NCI-H187 (cell line): Measurements from ENCODE around the gene LINGO1.

Source experiments
- DNase-seq, 2 experiments: peaks; one replicate each; lab custom pipeline; 2025; lab: John Stamatoyannopoulos, UW

LINGO1 gene

DNA sequence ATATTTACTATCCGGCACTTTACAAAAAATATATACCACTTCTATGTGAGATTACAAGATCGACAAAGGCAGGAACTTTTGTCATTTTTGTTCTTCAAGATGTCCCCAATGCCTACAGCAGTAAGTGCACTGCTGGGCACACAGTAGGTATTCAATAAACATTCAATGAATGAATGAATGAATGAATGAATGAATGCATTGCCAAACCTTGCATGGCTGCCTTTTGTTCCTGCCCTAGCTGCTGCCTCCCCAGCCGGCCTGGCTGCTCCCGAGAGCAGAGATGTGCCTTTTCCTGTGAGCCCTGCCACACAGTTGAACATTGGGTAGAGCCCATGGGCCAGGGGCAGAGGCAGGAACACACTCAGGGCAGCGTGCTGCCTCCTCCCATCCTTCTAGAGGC, 37.5 kb downstream of the LINGO1 start:
- no peak for DNase-seq

DNA sequence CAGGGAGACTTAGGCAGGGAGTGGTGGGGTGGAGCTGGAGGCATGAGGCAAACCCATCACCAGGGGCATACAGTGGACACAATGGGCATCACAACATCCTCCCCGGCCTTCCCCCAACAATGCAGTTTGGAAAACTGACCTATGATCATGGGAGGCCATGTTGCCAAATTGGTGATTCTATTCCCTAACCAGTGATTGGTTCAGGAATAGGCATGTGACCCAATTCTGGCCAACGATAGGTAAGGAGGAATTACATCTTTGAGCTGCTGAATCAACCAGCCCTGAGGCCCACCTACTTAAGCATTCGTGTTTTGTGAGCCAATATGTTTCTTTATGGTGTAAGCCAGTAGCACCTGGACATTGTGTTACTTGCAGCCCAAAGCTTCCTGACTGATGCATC, 40.0 kb downstream of the LINGO1 start:
- DNase-seq = no peak

DNA sequence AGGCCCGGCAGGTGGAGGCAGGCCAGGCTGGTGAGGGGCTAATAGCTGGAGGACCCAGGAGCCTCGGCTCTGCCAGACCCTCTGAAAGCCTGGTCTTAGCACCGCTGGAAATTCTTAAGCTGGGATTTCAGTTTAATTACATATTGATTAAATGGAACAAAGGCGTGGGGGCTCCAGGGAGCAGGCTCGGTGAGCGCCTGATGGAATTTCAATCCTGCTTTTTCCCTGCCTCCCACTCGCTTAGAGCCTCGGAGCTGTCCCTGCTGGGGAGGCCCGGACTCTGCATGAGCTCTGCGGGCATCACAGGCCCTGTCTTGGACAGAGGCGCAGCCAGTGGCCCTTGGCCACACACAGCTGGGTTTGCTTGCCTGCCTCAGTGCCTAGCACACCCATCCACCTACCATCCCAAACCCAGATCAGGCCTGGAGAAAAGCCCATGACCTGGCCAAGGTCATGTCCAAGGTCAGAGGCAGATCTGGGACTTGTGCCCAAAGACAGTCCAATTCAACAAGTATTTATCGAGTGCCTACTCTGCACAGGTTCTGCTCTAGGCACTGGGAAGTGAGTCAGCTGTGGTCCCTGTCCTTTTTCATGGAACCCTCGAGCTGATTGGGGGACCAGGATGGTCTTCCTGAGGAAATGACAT, 40.6 kb downstream of the LINGO1 start:
- DNase-seq = no peak

DNA sequence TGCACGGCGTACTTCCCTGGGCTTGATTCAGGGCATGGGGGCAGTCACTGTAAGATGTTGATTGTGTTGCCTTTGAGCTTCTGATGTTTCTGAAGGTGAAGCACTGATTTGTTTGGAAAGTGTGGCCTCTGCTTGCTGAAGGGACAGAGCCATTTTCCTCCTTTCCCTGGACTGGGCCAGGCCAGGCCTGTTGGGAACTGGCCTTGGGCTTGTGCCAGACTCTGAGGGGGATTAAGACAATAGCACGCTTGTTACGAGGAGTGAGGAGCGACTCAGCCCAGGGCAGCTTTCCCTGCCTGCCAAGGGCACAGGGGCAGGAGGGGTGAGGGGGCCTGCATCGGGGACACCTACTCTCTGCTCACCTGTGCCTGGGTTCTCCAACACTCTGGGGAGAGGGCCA, 42.9 kb downstream of the LINGO1 start:
- no peak for DNase-seq

DNA sequence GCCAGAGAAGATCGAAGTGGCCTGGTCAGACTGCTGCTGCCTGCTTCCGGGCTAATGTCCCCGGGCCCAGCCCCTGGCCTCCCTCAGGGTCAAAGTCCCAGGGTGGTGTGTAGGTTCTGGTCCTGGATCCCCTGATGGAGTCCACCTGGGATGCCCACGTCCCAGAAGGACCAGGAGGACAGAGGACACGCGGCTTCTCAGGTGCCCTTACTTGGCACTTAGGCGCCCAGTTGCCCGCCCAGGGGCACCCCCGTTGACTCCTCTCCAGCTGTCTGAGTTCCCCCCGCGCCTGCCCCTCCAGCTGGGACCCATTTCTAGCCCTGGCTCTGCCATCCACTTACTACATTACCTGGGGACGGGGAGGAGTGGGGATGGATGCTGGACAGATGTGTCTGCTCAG, 44.6 kb downstream of the LINGO1 start:
- no peak for DNase-seq

DNA sequence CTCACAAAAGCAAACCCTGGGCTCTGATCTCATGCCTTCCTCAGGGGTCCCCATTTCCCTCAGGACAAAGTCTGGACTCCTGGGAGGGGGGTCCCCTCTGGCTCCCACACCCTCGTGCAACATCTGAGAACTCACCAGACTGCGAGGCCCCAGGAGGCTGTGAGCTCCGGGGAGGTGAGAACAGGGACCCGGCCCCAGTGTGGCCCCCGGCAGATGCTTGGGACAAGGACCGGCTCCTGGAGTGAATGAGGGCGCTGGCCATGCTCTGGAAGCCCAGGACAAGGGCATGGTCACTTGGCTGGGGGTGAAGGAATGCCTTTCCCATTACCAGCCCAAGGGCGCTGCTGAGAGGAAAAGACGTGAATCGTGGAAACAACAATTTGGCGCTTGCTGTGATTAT, 48.0 kb downstream of the LINGO1 start:
- no peak for DNase-seq

DNA sequence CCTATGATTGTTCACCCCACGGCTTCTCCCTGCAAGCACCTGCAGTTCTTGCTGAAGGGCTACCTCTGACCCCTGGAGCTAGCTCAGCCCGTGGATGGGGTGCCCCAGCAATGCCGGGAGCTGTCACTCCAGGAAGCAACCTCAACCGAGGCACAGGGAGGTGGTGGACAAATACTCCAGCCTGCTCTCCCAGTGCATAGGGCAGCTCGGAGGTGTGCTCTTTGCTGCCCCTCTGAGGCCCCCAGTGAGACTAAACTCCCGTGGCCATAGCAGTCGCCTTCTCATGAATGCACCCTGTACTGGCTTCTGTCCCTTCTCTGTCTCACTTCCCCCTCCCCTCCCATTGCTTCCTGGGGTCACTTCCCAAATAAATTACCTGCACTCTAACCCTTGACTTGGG, 48.5 kb downstream of the LINGO1 start:
- DNase-seq = no peak

DNA sequence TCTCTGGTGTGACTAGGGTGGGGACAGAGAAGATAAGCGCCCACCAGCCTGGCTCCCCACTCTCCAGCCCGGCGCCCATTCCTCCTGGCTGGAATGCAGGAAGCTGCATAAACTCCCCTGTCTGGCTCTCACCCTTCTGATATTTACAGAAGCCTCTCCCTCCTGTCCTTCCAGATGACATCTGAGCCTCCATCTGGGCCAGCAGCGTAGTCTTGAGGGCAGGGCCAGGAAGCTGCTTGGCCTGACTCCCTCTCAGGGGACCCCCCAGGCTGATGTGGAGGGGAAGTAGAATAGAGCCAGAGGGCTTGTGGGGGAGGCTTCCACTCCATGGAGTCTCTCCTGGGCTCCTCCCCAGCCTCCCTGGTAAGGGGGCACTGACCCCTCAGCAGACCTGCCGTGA, 49.9 kb downstream of the LINGO1 start:
- no peak for DNase-seq

DNA sequence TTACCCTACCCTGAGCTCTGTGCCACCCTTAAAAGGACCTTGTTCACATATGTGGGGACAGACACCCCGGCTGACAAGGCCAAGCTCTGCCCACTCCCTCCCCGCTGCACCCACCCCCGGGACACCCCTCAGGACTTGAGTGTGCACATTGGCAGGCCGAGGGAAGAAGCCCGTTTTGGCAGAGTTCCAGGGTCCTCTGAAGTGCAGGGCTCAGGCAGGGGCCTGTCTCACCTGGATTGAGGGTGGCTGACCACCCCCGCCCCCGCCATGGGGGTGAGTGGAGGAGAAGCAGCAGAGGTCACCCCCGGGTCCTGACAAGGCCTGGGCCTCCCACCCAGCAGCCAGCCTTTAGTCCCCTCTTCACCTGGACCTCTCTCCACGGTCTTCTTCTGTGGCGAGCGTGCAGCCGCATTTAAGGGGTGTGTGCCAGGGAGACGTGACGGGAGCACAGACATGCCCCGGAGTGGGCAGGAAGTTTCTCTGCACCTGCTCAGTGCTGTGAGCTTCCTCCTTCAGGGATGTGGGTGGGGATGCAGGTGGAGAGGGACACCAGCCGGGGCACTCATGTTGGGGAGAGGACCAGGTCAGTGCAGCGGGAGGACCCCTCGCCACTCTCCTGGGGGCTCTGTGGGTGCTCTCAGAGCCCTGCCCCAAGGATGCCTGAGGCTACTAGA, 50.7 kb downstream of the LINGO1 start:
- DNase-seq = no peak

DNA sequence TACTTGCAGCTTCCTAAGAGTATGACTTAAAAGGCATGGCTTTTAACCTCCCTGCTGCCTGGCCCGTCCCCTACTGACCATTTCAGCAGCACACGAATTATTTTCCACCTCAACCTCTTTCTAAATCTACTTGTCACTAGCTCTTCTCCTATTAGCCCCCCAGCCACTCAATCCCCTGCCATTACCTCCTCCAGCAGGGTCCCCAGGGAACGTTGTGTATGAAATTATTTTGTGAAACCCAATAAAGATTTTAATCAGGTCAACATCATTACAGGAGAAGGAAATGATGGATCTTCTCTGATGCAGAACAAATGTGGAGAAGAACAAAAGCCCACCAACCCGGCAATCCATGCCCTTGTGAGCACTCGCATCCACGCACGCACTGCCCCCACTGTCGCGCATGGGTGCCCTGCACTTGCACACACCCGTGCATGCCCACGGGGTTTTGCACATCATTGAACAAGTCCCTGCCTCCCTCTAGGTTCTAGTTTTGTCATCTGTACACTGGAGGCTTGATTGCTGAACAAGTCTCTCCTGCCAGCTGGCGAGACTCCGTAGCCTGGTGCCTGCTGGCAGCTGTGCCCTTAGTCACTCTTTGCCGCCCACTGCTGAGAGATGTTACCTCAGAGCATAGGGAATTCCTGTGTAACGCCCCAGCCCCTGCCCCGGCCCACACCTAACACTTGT, 51.6 kb downstream of the LINGO1 start:
- DNase-seq = no peak

DNA sequence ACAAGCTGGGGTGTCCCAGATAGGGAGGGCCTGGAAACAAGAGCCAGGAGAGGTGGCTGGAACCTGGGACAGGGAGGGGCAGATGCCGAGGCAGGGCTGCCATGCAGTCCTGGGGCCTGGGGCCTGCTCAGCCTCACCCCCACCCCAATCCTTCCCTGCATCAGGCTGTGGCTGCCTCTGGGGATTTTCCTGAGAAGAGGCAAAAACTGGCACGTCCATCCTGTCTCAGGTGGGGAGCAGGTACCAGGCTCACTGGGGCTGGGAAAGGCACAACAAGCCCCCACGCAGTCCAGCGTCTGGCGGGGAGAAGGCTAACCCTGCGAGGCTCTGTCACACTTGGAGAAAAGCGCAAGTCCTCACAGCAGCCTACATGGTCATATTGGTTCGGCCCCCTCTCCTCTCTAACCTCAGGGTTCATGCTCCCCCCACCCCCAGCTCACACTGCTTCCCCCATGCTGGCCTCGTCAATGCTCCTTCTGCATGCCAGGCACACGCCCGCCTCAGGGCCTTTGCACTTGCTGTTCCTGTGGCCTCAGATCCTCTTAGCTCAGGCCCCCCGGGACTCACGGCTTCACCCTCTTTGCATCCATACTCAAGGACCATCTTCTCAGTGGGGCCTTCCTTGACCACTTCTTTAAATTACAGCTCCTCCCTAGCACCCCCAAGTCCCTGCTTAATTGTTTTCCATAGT, 53.1 kb downstream of the LINGO1 start:
- DNase-seq = no peak

DNA sequence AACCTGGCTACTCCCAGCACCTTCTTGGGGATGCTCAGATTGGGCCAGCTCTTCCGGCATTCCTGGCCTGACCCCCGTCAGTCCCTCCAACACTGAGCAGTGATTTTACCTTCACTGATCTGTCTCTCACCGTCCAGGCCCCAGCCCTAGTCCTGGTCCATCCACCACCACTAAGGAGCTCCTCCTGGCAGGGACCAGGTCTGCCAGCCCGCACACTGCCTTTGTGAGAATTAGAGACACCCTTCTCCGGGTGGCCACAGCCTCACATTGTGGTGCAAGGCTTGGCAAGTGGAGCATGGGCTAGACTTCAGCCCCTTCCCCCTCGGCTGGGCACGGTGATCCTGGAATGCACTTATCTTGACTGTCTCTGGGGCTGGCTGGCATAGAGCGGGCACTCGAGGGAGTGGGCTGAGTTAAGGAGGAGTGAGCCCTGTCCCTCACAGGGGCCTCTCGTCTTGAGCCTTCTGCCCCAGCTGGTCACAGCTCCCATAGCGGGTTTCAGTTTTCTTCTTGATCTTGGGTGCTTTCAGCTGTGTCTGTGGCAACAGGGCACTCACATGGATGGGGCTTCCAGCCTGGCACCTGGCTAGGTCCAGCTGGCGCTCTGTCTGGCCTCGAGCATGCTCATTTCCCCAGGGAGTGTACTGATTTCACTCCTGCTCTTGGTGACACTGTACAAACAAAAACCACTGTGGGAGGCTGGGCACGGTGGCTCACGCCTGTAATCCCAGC, 53.9 kb downstream of the LINGO1 start:
- DNase-seq = no peak

DNA sequence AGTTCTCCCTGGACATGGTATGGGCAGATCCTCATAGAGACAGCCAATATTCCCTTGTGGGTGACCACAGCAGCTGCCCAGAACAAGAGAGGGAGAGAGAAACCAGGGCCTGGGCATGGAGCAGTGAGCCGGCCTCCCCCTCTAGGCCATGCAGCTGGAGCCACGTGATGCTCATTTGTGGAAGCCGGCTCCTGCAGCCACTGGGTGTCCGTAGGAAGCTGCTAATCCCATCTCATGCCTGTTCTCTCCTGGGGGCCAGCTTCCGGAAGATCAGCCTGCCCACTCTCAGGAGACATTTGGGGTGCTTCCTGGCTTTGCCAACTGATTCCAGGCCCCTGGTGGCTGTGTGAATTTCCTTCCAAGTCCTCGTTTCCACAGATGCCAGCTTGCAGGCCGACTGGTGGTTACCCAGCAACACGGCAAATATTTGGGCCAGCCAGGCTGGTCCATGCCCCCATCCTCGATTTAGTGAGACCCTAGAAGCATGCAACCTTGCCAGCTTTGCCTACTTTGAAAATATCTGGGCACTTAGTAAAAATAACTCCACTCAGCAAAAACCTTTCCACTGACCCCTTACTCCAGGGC, 55.3 kb downstream of the LINGO1 start:
- no peak for DNase-seq

DNA sequence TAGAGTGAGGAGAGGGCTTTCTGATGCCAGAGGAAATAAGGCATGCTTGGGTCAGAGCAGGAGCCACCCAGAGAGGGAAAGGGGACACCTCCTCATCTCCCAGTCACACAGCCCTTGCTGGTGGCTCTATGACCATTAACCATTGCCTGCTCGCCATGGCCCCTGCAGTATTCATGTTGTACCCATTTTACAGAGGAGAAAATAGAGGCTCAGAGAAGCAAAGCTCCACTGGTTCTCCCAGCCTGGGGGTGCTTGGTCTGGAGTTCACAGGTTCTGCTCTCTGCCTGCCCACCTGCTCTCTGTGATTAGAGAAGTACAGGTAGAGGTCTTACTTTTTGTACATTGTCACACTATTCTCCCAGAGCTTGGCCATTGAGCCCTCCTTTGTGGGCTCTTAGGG, 56.2 kb downstream of the LINGO1 start:
- DNase-seq = no peak

DNA sequence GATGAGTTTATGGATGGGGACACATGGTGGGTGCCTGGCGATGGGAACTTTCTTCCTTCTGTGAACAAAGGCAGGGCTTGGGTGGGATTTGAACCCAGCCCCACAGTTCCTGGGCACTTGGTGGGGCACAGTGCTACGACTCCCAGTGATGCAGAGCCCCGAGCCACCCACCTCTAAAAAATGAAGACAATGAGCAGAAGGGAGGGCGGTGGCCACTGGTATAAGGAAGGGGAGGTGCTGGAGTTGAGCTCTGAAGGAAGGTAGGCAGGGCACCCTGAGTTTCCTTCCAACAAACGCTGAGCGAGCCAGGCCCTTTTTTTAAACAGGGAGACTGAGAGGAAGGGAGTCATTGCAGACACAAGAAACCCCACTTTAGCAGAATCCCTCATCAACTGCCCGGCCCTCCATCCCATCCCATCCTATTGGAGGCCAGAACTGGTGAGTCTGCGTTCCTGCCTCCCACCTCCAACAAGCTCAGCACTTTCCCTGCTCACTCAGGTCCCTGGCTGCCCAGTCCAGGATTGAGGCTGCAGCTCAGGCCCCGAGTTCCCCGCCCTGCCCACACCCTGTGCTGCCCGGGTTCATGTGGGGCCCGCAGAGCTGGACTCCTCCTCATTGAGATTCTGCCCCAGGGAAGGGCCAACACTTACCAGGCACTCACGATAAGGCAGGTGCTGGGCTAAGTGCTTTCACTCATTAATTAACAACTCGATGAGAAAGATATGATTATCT, 57.3 kb downstream of the LINGO1 start:
- no peak for DNase-seq

DNA sequence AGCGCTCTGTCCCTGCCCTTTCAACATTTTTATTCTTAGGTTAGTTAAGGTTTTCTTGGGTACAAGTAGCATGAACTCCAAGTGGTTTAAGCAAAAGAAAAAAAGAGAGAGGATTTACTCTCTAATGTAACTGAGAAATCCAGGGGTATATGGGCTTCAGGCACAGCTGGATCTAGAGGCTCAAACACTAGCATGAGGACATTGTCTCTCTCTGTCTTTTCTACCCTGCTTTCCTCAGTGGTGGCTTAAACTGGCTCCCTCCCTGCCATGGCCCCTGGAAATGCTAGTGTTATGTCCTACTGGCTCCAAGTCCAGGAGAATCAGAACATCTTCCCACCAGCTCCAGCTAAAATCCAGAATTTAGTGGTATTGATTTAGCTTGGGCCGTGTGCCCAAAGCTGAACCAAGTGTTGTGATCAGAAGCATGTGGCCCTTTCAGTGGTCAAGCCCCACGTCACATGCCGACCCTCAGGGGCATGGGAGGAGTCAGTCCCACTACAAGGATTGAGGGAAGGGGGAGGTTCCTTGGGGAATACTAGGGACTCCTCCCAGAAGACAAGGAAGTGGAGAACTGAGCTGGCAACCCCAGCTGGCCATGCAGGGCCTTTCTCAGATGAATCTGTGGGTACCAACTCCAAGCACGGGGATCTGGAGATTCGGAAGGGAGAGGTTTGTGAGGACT, 58.0 kb downstream of the LINGO1 start:
- no peak for DNase-seq

DNA sequence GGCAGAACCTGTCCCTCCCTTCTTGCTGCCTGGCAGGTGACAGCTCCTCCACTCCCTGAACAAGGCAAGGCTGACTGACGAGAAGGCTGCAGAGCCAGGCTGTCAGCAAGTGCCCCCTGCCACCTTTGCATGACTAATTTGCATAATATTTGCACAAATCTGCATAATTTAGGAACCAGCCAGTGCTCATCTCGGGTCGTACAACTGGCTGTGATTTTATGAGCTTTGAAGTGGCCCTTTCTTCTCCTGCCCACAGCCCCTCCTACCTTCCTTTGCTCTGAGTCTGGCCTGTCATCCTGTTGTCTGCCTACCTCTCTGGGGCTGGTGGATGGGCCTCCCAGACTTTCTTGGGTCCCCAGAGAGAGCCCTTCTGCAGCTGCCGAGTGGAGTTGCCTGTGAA, 58.9 kb downstream of the LINGO1 start:
- no peak for DNase-seq

DNA sequence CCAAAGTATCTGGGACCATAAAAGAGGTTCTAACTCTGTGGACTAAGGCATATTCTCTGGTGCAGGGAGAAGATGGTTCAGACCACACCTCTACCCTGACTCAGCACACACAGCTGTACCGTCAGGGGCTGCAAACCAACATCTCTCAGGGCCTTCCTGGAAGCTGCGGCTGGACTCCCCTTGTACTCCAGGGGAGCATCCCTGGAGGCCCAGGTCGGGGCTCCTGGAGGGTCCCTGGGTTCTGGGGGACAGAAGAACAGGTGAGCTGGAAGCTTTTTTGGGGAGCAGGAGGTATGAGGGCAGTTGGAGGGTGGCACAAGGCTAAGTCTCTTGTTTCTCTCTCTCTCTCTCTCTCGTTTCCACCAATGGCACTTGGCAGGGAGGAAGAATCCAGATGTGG, 60.5 kb downstream of the LINGO1 start:
- no peak for DNase-seq

DNA sequence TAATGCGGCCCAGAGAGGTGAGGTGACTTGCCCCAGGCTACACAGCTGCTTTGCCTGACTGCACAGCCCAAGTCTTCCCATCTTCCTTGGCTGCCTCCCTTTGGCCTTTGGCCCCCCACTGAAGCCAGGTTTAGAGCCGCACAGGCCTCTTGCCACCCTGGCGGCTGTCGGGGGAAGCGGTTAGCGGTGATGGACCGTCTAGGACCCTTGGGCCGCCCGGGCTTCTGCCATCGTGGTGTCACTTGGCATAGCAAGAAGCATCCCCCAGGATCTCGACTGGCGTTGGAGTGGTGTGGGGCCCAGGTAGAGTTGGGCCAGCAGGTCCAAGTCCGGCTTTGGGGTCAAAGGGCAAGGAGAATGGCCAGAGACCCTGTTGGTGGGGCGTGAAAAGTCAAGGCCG, 61.0 kb downstream of the LINGO1 start:
- DNase-seq = no peak

DNA sequence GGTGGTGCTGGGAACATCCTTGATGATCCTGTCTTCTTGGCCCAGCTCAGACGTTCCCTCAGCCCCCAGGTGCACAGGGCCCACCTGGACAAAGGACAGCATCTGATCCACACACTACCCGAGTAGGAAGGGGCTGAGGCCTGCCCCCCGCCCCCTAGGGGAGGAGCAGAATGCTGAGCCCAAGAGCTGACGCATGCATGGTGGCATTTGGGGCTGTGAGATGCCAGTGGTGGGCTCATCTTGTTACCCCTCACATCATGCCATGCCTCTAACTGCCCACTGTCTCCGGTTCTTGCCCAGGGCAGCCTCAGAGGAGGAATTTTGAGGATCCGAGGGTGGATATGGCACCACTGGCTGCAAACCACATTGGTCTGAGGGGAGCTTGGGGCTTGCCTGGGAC, 61.5 kb downstream of the LINGO1 start:
- DNase-seq = no peak

DNA sequence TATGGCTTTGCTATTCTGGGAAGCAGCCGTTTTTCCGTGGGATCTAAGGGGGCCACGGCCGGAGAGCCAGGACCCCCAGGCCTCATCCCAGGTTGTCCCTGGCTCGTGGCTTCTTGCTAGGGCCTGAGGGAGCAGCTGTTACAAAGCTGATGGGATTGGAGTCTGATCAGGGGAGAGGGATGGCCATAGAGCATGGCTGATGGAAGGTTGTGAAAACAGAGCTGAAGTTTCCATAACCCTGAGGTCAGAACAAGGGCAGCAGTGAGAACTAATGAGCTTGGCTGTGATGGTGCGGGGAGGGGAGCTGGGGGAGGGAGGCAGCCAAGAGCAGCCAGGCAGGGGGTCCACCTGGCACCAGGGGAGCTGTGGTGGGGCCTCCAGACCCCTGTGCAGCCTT, 63.0 kb downstream of the LINGO1 start:
- DNase-seq = no peak
